Fibroblast of peridontal ligament (primary cell): Measurements from ENCODE around the gene LRP1B.
"Not testable (repeated sequence)": the region's sequence is repeated elsewhere in the genome, so short reads cannot be mapped to it uniquely, and the experiment has no call there.

Experiments used
- DNase-seq: peaks from one replicate; pipeline ENCODE4 v3.0.0-alpha.2; 2010; ENCODE audit errors: extremely low read depth

LRP1B gene

GRCh38 chr2:140711867-140712266, 1418.9 kb downstream of the LRP1B start:
- DNase-seq = no peak

- DNase-seq = no peak
Measured at GRCh38 chr2:140701726-140702125, 1429.1 kb downstream of the LRP1B start.

- DNase-seq = no peak
Measured at GRCh38 chr2:140698636-140699035, 1432.2 kb downstream of the LRP1B start.

GRCh38 chr2:140696449-140696848, 1434.4 kb downstream of the LRP1B start:
- DNase-seq = no peak

- DNase-seq = peak; percentile 92
Measured at GRCh38 chr2:140695155-140695554, 1435.7 kb downstream of the LRP1B start.

GRCh38 chr2:140687825-140688224, 1443.0 kb downstream of the LRP1B start:
- no peak for DNase-seq

- no peak for DNase-seq
Measured at GRCh38 chr2:140683658-140684057, 1447.2 kb downstream of the LRP1B start.

GRCh38 chr2:140680862-140681261, 1450.0 kb downstream of the LRP1B start:
- DNase-seq = no peak

- no peak for DNase-seq
Measured at GRCh38 chr2:140679752-140680151, 1451.1 kb downstream of the LRP1B start.

GRCh38 chr2:140669911-140670310, 1460.9 kb downstream of the LRP1B start:
- DNase-seq = no peak

GRCh38 chr2:140667203-140667602, 1463.6 kb downstream of the LRP1B start:
- DNase-seq = no peak

GRCh38 chr2:140662504-140662903, 1468.3 kb downstream of the LRP1B start:
- no peak for DNase-seq

GRCh38 chr2:140658760-140659692, 1471.8 kb downstream of the LRP1B start:
- no peak for DNase-seq

GRCh38 chr2:140657657-140658056, 1473.2 kb downstream of the LRP1B start:
- DNase-seq = no peak

GRCh38 chr2:140654565-140654964, 1476.3 kb downstream of the LRP1B start:
- no peak for DNase-seq

- DNase-seq = peak; percentile 30
Measured at GRCh38 chr2:140650825-140651224, 1480.0 kb downstream of the LRP1B start.

GRCh38 chr2:140650134-140650533, 1480.7 kb downstream of the LRP1B start:
- not testable (repeated sequence) for DNase-seq

- DNase-seq = no peak
Measured at GRCh38 chr2:140648393-140648792, 1482.4 kb downstream of the LRP1B start.

- peak; percentile 75 for DNase-seq
Measured at GRCh38 chr2:140643761-140644187, 1487.0 kb downstream of the LRP1B start.

GRCh38 chr2:140641163-140641562, 1489.7 kb downstream of the LRP1B start:
- peak; percentile 10 for DNase-seq

- no peak for DNase-seq
Measured at GRCh38 chr2:140639628-140640027, 1491.2 kb downstream of the LRP1B start.

- no peak for DNase-seq
Measured at GRCh38 chr2:140630557-140630956, 1500.3 kb downstream of the LRP1B start.

GRCh38 chr2:140627885-140628284, 1502.9 kb downstream of the LRP1B start:
- DNase-seq = no peak
